Neural cell (in vitro differentiated cells): Measurements from ENCODE around the gene COL25A1. TPM values are rescaled to one million over a fixed set of nuclear protein-coding genes. Genes with fewer than 3 reads are reported as not detected.

Experiments used
- H2AFZ ChIP-seq: fragments of 200-600, 300-800 bp; sonication (generic), shearing (Covaris generic); 2 replicates; pipeline ENCODE4 v1.6.0; 2014; ENCODE audit warnings: low read depth, mild to moderate bottlenecking, antibody characterized with exemption, low read length, moderate library complexity
- H3F3A ChIP-seq: fragments of 200-600 bp; shearing (Covaris generic); 2 replicates; pipeline ENCODE4 v1.6.1; 2016; ENCODE audit warnings: mild to moderate bottlenecking, moderate library complexity, mixed read lengths, antibody characterized with exemption, low read length; ENCODE audit not compliant: insufficient read depth, poor library complexity, severe bottlenecking
- H3K27ac ChIP-seq: fragments of 200-600, 300-800 bp; sonication (generic), shearing (Covaris generic); 2 replicates; pipeline ENCODE4 v1.5.1; 2014; ENCODE audit warnings: mild to moderate bottlenecking, low read length, moderate library complexity
- H3K27me3 ChIP-seq: fragments of 300-800, 200-600 bp; sonication (generic), shearing (Covaris generic); 2 replicates; pipeline ENCODE4 v1.6.0; 2014; ENCODE audit warnings: mild to moderate bottlenecking, low read depth, low read length, moderate library complexity; ENCODE audit not compliant: insufficient read depth
- H3K36me3 ChIP-seq: fragments of 300-800, 200-600 bp; sonication (generic), shearing (Covaris generic); 2 replicates; pipeline ENCODE4 v1.5.1; 2014; ENCODE audit warnings: mild to moderate bottlenecking, antibody characterized with exemption, low read length, moderate library complexity; ENCODE audit not compliant: insufficient read depth
- H3K4me2 ChIP-seq: fragments of 300-800, 200-600 bp; sonication (generic), shearing (Covaris generic); 2 replicates; pipeline ENCODE4 v1.6.0; 2014; ENCODE audit warnings: mild to moderate bottlenecking, low read length
- H3K4me3 ChIP-seq: fragments of 300-800, 200-600 bp; sonication (generic), shearing (Covaris generic); 2 replicates; pipeline ENCODE4 v1.5.1; 2014; ENCODE audit warnings: mild to moderate bottlenecking, low read length, moderate library complexity
- H3K79me2 ChIP-seq: fragments of 200-600 bp; shearing (Covaris generic); replicated peaks from 2 replicates; pipeline ENCODE4 v1.6.0; 2014; ENCODE audit warnings: mild to moderate bottlenecking, low read length, moderate library complexity; ENCODE audit not compliant: insufficient read depth
- H3K9ac ChIP-seq: fragments of 300-800, 200-600 bp; sonication (generic), shearing (Covaris generic); 2 replicates; pipeline ENCODE4 v1.6.1; 2016; ENCODE audit warnings: mild to moderate bottlenecking, low read length, mixed read lengths
- H3K9me2 ChIP-seq: fragments of 200-600 bp; shearing (Covaris generic); 2 replicates; pipeline ENCODE4 v1.6.1; 2016; ENCODE audit warnings: mild to moderate bottlenecking, low read length, mixed read lengths; ENCODE audit not compliant: insufficient read depth
- H3K9me3 ChIP-seq: fragments of 200-600, 300-800 bp; sonication (generic), shearing (Covaris generic); 2 replicates; pipeline ENCODE4 v1.6.1; 2016; ENCODE audit warnings: mild to moderate bottlenecking, mixed run types, low read length, moderate library complexity, mixed read lengths
- H4K20me1 ChIP-seq: fragments of 200-600 bp; shearing (Covaris generic); 2 replicates; pipeline ENCODE4 v1.6.1; 2016; ENCODE audit warnings: mild to moderate bottlenecking, mixed run types; ENCODE audit not compliant: insufficient read depth
- EP300 ChIP-seq: fragments of 450-650 bp; conservative IDR thresholded peaks from 2 replicates; pipeline ENCODE4 v1.6.1; 2014; ENCODE audit warnings: antibody characterized with exemption, mild to moderate bottlenecking, moderate library complexity; ENCODE audit not compliant: poor library complexity, severe bottlenecking
- EZH2 ChIP-seq: fragments of 200-600, 300-800 bp; shearing (Covaris generic), sonication (generic); IDR thresholded peaks from 2 replicates; pipeline ENCODE4 v1.6.1; 2014; ENCODE audit warnings: antibody characterized with exemption, low read length, borderline replicate concordance, mild to moderate bottlenecking; ENCODE audit not compliant: insufficient read depth, poor library complexity, severe bottlenecking
- MXI1 ChIP-seq: fragments of 450-650 bp; conservative IDR thresholded peaks from 2 replicates; pipeline ENCODE4 v1.6.1; 2014; ENCODE audit warnings: antibody characterized with exemption, mild to moderate bottlenecking; ENCODE audit not compliant: poor library complexity, severe bottlenecking
- POLR2AphosphoS5 ChIP-seq: IDR thresholded peaks from 2 replicates; pipeline ENCODE4 v1.6.1; 2012
- RAD21 ChIP-seq: fragments of 450-650 bp; conservative IDR thresholded peaks from 2 replicates; pipeline ENCODE4 v1.6.1; 2014; ENCODE audit warnings: antibody characterized with exemption, mild to moderate bottlenecking, moderate library complexity
- SMC3 ChIP-seq: fragments of 450-650 bp; conservative IDR thresholded peaks from 2 replicates; pipeline ENCODE4 v1.6.1; 2014; ENCODE audit warnings: antibody characterized with exemption, mild to moderate bottlenecking, moderate library complexity; ENCODE audit not compliant: poor library complexity
- TAF1 ChIP-seq: IDR thresholded peaks from 2 replicates; pipeline ENCODE4 v1.6.1; 2012; ENCODE audit warnings: low read depth
- polyA plus RNA-seq: library from polyadenylated mRNA; depleted of rRNA; stranded (reverse); fragments of >200 nt; gene quantifications from 2 replicates; pipeline ENCODE4 v1.2.3, GENCODE V29; 2014
- TF ChIP-seq, protein P1 (sequence below): IDR thresholded peaks from 2 replicates; pipeline ENCODE4 v1.6.1; 2012; ENCODE audit warnings: borderline replicate concordance
- TF ChIP-seq, protein P2 (sequence below): fragments of 450-650 bp; IDR thresholded peaks from 2 replicates; pipeline ENCODE4 v1.5.1; 2014; ENCODE audit warnings: antibody characterized with exemption, mild to moderate bottlenecking, moderate library complexity; ENCODE audit not compliant: poor library complexity, severe bottlenecking

COL25A1 gene
- polyA plus RNA-seq, 1 donor from 2014 or later = 32.3 TPM

DNA sequence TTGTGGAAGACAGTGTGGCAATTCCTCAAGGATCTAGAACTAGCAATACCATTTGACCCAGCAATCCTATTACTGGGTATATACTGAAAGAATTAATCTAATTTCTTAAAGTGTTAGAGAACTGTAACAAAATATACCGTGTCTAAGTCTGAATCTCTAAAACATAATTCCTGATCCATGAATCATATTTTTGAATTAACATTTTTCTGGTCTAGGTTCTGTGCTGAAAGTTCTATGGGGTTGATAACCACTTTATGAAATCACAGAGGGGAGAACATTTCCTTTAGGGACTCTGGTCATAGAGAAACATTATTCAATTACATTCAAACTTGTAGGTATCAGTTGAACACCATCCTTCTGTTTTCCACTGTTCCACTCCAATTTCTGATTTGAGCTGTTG is 447.7 kb downstream of the COL25A1 start:
- Histone ChIP-seq H3K27ac (no peak overlapping the region), H3K4me2 (no peak overlapping the region), H3K9me3 (no peaks in the 10 kb centered on the region), H3K4me3 (no peak overlapping the region), H3K36me3 (no peaks in the 10 kb centered on the region), H3K9ac (no peak overlapping the region), H3K79me2 (no peaks in the 10 kb centered on the region), H3F3A (no peaks in the 10 kb centered on the region), H4K20me1 (no peaks in the 10 kb centered on the region), H2AFZ (no peak overlapping the region), H3K9me2 (no peaks in the 10 kb centered on the region), H3K27me3 (no peaks in the 10 kb centered on the region)
- TF ChIP-seq, protein P1, sequence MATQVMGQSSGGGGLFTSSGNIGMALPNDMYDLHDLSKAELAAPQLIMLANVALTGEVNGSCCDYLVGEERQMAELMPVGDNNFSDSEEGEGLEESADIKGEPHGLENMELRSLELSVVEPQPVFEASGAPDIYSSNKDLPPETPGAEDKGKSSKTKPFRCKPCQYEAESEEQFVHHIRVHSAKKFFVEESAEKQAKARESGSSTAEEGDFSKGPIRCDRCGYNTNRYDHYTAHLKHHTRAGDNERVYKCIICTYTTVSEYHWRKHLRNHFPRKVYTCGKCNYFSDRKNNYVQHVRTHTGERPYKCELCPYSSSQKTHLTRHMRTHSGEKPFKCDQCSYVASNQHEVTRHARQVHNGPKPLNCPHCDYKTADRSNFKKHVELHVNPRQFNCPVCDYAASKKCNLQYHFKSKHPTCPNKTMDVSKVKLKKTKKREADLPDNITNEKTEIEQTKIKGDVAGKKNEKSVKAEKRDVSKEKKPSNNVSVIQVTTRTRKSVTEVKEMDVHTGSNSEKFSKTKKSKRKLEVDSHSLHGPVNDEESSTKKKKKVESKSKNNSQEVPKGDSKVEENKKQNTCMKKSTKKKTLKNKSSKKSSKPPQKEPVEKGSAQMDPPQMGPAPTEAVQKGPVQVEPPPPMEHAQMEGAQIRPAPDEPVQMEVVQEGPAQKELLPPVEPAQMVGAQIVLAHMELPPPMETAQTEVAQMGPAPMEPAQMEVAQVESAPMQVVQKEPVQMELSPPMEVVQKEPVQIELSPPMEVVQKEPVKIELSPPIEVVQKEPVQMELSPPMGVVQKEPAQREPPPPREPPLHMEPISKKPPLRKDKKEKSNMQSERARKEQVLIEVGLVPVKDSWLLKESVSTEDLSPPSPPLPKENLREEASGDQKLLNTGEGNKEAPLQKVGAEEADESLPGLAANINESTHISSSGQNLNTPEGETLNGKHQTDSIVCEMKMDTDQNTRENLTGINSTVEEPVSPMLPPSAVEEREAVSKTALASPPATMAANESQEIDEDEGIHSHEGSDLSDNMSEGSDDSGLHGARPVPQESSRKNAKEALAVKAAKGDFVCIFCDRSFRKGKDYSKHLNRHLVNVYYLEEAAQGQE = no peak
- TF ChIP-seq TAF1 = no peak
- no peak for TF ChIP-seq MXI1
- no peak for TF ChIP-seq POLR2AphosphoS5
- no peak for TF ChIP-seq RAD21
- TF ChIP-seq, protein P2, sequence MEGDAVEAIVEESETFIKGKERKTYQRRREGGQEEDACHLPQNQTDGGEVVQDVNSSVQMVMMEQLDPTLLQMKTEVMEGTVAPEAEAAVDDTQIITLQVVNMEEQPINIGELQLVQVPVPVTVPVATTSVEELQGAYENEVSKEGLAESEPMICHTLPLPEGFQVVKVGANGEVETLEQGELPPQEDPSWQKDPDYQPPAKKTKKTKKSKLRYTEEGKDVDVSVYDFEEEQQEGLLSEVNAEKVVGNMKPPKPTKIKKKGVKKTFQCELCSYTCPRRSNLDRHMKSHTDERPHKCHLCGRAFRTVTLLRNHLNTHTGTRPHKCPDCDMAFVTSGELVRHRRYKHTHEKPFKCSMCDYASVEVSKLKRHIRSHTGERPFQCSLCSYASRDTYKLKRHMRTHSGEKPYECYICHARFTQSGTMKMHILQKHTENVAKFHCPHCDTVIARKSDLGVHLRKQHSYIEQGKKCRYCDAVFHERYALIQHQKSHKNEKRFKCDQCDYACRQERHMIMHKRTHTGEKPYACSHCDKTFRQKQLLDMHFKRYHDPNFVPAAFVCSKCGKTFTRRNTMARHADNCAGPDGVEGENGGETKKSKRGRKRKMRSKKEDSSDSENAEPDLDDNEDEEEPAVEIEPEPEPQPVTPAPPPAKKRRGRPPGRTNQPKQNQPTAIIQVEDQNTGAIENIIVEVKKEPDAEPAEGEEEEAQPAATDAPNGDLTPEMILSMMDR = no peak
- TF ChIP-seq EP300 = no peak
- TF ChIP-seq SMC3 = no peak
- no peak for TF ChIP-seq EZH2

DNA sequence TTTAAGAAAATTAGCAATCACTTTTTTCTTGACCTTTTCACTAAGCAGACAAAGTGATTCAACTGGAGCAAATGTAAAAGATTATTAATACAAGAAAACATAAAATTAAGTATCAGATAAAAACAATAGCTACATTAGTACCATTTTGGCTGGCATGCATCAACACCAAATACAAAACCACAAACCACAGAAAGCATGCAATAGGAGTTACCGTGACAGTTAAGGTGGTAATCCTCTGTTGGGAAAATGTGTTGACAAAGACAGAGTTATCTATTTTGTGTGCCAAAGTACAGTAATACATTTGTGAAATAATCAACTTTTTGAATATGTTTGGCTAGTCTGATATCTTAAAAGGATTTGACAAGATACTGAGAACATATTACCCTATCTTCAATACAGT is 449.8 kb downstream of the COL25A1 start:
- Histone ChIP-seq H3K27me3 (no peaks in the 10 kb centered on the region), H2AFZ (no peak overlapping the region), H3K4me2 (no peak overlapping the region), H3K4me3 (no peak overlapping the region), H3K79me2 (no peaks in the 10 kb centered on the region), H3K27ac (no peak overlapping the region), H3K9me2 (no peaks in the 10 kb centered on the region), H3F3A (no peaks in the 10 kb centered on the region), H4K20me1 (no peaks in the 10 kb centered on the region), H3K9ac (no peak overlapping the region), H3K9me3 (no peaks in the 10 kb centered on the region), H3K36me3 (no peaks in the 10 kb centered on the region)
- TF ChIP-seq, protein P2 = no peak
- no peak for TF ChIP-seq POLR2AphosphoS5
- TF ChIP-seq EZH2 = no peak
- TF ChIP-seq TAF1 = no peak
- TF ChIP-seq EP300 = no peak
- no peak for TF ChIP-seq SMC3
- TF ChIP-seq MXI1 = no peak
- TF ChIP-seq, protein P1 = no peak
- TF ChIP-seq RAD21 = no peak
